NCI-H128 (cell line): ENCODE results near the gene EPC2.
"Not testable (repeated sequence)": the region's sequence is repeated elsewhere in the genome, so short reads cannot be mapped to it uniquely, and the experiment has no call there.

Experiments
- DNase-seq: peaks from one replicate; lab custom pipeline; 2025; ENCODE audit not compliant: unreplicated experiment; lab: John Stamatoyannopoulos, UW

The EPC2 gene

DNA sequence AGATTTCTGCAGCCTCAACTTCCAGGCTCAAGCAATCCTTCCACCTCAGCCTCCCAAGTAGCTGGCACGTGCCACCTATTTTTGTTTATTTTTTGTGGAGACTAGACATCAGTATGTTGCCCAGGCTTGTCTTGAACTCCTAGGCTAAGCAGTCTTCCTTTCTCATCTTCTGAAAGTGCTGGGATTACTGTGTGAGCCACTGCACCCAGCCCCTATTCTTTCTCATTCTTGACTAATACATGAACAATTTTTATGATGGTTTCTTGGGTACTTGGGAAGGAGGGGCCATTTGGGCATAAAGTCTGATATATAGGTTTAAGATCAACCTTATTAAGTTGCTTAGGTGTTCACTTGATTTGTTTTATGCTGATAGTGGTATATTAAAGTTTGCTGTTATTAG lies 26.2 kb downstream of the EPC2 start:
- DNase-seq: no peak

DNA sequence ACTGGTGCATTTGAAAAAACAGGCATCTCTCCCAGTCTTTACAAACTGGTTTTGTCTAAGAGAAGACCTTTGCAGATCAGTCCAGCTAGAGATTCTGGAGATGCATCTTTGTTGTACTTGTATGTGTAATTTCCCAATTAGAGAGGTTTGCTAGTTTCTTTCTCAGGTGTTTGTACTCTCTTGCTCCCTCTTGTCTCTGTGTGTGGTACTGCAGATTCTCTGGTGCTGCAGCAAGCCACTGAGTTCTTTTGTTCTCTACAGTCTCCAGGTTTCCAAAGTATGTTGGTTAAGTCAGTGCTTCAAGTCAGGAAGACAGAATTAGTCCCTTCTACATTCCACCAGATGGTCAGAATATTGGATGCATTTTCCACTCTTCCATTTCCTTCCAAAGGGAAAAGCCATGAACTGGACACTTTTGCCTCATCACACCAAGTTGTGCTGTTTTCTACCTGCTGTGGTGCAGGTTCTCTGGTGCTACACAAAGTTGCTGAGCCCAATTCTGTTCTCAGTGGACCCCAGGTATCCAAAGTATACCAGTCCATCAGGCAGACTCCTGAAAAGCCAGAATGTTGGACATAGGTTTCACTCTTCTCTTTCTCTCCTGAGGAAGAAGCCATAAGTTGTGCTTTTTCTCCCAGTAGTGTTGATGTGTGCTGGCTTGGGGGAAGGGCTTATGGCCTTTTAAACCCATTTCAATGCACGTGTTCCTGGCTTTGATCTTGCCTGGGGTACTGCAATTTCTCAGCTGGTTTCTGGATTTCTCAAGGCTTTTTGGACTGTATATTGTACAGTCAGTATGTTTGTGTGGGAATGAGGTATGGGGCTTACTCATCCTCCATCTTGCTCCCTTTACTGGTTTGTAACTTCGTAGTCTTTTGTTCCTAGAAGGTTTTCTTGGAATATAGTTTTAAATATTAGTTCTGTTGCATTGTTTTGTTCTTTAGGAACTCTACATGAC lies 29.8 kb downstream of the EPC2 start:
- DNase-seq: no peak

DNA sequence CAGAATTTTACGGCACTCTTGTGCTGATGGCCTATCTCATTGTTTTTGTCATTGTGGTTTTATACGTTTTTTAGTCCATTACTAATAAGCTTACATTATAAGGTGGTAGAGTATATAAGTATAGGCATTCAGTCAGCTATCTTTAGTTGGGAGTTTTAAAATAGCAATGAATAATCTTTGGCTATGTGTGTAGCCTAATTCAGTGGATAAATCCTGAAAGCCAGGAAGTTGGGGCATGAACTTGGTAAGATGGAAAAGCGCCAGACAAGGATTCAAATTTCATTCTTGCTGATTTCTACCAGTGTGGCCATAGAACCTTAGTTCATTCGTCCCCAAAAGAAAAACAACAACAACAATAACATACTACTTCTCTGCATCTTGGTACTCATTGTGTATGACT lies 31.2 kb downstream of the EPC2 start:
- no peak for DNase-seq

- DNase-seq: not testable (repeated sequence)
These were observed 34.0 kb downstream of the EPC2 start for GRCh38 chr2:148678302-148679179.

DNA sequence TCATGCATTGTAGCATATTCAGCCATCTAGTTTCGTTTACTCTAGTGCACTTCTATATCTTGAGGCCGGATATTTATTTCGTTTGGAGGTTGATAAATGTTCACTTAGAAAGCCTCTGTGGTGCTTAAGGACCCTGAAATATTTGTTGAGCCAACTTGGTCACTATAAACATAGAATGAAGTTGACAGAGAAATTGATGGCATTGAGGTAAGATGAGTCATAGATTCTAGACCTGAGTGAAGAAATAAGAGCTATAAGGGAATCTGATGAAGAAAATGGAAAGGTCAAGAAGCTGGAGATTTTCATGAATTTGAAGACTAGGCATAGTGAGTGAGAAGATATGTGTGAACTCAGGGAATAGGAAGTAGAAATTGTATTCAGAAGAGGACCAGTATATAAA lies 35.9 kb downstream of the EPC2 start:
- no peak for DNase-seq

GRCh38 chr2:148681443-148681842 lies 36.9 kb downstream of the EPC2 start:
- no peak for DNase-seq

- DNase-seq: not testable (repeated sequence)
These were observed 37.3 kb downstream of the EPC2 start for GRCh38 chr2:148681862-148682261.

DNA sequence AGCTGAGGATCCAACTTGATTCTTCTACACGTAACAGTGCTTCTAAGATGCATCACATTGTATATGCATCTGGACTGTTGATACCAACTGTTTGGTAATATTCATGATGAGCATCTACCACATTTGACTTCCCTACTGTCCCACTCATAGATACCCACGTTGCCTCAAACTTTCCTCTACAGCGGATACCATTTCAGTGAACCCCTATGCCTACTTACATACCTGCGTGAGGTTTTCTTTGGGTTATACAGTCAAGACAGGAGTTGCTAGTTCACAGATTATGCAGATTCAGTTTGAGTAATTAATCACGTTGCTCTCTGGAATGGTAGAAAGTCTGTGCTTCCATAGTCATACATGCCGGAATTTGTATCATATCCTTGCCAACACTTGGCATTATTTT lies 40.0 kb downstream of the EPC2 start:
- DNase-seq: no peak

DNA sequence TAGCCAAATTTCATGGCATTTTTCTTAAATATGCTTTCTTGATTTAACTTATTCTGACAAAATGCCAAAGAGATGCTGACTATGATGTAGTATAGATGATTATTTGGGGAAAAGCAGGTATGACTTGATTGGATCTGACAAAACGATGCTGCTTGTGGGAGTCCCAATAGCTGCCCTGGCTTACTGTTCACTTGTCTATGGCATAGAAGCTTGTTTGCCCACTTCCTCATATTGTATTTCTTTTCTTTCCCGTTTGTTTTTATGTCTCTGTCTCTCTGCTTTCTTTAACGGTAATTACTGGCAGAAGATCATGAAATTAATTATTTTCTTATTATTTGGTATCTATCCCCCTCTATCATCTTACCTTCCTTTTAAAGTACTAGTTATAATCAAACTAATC lies 43.0 kb downstream of the EPC2 start:
- DNase-seq: no peak

DNA sequence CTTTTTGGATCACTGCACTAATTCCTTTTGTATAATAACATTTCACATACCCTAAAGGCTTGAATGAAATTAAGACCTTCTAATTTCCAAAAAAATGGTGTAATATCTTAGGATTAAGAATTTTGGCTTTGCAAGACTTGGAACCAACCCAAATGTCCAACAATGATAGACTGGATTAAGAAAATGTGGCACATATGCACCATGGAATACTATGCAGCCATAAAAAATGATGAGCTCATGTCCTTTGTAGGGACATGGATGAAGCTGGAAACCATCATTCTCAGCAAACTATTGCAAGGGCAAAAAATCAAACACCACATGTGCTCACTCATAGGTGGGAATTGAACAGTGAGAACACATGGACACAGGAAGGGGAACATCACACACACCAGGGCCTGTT lies 43.5 kb downstream of the EPC2 start:
- DNase-seq: not testable (repeated sequence)

GRCh38 chr2:148696985-148697384 lies 52.4 kb downstream of the EPC2 start:
- no peak for DNase-seq

GRCh38 chr2:148699830-148700229 lies 55.3 kb downstream of the EPC2 start:
- no peak for DNase-seq

- DNase-seq: no peak
These were observed 56.5 kb downstream of the EPC2 start for GRCh38 chr2:148701039-148701438.

DNA sequence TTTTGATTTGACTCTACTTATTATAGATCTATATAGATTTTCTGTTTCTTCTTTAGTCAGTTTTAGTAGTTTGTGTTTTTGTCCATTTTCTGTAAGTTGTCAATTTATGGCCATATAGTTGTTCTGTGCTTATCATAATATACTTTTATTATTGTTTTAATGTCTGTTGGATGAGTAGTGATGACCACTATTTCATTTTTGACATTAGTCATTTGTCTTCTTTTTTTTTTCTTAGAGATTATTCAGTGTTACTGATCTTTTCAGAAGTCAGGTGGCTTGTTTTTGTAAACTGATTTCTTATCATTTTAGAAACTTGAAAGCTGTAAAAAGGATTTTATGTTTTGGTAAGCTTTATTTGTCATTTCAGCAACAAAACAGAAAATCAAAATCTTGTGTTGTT lies 57.3 kb downstream of the EPC2 start:
- DNase-seq: no peak

GRCh38 chr2:148702475-148702874 lies 57.9 kb downstream of the EPC2 start:
- no peak for DNase-seq

DNA sequence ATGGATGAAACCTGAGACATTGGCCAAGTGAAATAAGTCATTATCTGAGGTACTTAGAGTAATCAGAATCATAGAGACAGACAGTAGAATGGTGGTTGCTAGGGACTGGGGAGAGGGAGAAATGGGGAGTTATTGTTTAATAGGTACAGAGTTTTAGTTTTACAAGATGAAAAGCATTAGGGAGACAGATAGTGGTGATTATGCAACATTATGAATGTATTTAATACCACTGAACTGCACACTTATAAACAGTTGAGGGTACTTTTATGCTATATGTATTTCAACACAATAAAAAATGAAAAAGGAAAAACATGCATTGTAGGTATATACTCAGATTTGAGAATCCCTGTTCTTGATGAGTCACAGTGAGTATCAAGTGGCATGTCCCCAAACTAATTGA lies 59.7 kb downstream of the EPC2 start:
- DNase-seq: no peak

- DNase-seq: no peak
These were observed 71.9 kb downstream of the EPC2 start for GRCh38 chr2:148716378-148716920.

DNA sequence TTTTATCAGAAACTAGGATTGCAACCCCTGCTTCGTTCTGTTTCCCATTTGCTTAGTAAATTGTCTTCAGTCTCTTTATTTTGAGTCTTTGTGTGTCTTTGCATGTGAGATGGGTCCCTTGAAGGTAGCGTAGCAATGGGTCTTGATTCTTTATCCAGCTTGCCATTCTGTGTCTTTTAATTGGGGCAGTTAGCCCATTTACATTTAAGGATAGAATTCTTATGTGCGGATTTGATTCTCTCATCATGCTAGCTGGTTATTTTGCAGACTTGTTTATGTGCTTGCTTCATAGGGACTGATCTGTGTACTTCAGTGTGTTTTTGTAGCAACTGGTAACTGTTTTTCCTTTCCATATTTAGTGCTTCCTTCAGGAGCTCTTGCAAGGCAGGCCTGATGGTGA lies 73.5 kb downstream of the EPC2 start:
- DNase-seq: no peak

DNA sequence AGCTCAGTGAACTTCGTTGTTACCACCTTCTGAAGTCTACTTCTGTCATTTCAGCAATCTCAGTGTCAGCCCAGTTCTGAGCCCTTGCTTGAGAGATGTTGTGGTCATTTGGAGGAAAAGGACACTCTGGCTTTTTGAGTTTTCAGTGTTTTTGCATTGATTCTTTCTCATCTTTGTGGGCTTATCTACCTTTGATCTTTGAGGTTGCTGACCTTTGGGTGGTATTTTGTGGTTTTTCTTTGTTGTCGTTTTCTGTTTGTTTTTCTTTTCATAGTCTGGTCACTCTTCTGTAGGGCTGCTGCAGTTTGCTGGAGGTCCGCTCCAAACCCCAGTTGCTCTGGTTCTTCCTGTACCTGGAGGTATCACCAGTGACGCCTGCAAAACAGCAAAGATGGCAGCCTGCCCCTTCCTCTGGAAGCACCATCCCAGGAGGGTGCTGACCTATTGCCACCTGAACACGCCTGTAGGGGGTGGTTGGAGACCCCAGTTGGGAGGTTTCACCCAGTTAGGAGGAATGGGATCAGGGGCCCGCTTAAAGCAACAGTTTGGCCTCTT lies 74.7 kb downstream of the EPC2 start:
- DNase-seq: no peak

DNA sequence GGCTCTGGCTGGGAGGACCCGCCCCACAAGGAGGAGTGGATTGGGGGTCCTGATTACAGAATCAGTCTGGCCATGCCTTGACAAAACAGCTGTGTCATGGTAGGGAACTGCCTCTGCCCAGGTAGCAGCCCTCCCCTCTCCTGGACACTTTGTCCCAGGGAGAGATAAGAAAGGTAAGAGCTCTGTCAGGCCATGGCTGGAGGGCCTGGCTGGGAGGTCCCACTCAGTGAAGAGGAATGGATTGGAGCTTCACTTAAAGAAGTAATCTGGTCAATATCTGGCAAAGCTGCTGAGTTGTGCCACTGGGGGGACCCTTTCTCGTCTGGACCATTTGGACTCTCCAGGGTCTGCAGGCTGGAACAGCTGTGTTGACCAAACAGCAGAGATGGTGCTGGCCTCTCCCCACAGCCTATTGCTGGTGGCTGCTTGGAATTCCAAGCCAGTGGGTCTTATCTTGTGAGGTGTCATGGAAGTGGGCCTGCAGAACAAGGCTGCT lies 75.4 kb downstream of the EPC2 start:
- DNase-seq: no peak

GRCh38 chr2:148720501-148721001 lies 76.0 kb downstream of the EPC2 start:
- no peak for DNase-seq
